ENCODE data around the gene IFIT2.
"Not testable (repeated sequence)": the region's sequence is repeated elsewhere in the genome, so short reads cannot be mapped to it uniquely, and the experiment has no call there.

Gene IFIT2

DNA sequence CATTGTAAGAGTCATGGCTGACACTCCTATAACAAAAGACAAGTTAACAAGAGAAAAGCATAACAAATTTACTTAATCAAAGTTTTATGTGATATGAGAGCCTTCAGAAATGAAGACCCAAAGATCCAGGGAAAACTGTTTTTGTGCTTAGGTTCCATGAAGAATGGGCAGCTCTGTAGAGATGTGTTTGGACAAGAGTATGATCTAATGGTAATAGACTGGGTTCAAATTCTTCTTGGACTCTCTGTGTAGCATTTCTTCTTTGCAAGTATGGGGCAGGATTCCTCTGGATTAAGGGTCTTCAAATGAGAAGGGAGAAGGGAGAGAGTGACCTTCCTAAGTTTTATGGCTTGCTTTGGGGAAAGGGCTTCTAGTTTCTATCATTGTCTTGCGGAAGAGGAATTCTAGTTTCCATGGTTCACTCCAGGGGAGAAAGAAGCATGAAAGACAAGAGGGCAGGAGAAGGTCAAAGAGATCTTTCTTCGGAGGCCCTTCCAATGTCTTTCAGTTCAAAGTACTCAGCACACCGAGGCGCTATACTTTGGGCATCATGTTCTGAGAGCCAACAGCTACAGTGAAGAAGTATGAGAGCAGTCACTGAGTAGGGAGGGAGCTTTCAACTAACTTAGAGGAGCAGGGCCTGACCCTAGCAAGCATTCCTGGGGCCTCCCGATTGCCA lies 41.4 kb downstream of the IFIT2 start:
- no peak for DNase-seq

DNA sequence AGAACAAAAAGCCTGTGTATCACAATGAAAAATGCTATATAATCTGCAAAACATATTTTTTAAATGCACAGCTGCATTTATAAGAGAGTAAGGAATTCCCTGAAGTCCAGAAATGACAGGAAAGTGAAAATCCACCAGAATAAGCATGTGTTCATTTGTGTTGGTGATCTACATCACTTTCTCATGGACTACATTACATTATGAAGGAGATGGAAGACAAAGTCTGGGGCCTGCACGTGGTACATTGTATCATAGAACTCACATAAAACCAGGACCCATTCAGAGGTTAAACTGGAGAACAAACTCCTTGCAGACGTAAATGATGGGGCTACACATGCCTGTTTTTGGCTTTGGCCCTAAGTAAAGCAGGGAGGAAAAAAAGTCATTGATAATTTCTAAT lies 42.3 kb downstream of the IFIT2 start:
- DNase-seq = no peak

DNA sequence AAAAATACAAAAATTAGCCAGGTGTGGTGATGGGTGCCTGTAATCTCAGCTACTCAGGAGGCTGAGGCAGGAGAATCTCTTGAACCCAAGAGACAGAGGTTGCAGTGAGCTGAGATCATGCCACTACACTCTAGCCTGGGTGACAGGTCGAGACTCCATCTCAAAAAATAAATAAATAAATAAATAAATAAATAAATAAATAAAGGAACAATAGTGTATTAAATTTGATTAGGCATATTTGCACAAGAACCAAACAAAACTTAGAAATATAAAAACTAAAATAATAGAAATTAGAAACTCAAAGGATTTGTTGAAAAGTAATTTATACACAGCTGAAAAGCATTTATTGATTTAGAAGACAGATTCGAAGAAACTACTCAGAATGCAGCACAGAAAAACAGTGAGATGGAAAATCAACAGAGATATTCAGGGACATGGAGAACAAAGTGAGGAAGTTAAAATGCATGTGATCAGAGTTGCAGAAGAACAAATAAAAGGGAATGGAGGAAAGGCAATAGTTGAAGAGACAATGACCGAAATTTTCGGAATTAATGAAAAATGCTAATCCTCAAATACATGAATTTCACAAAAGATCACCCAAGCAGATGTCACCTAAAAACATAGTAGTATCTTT lies 43.6 kb downstream of the IFIT2 start:
- DNase-seq = no peak

DNA sequence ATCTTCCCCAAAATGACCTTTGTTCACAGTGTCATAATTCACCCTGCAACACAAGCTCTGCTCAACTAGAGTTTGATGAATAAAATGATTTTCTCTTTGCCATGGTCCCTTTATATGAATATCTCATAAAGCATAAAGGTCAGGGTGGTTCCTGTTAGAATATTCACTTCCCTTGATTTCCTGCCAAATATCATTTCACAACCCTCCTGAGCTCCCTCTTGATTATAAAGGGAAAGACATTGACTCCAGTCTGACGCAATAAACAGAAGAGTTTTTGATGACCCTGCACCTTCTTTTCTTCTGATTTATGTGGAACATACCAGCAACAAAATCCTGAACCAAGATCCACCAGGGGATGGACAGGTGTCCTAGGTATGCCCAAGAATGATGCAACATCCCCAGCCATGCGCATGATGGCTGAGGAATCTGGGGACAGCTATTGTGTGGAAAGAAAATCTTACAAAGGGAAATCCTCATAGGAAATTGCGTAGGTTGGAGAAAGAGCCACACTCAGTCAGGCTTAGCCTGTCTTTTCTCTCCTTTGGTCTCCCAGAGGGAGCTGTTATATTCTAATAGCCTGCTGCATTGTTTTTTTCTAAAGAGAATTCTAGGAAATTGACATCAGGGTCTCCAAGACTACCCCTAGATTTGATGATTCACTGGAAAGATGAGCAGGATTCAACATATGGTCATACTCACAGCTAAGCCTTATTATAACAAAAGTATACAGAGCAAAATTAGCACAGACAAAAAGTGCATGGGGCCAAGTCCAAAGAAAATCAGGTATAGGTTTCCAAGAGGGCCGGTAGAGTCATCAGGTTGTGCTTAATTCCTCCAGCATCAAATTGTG lies 44.8 kb downstream of the IFIT2 start:
- DNase-seq = no peak

DNA sequence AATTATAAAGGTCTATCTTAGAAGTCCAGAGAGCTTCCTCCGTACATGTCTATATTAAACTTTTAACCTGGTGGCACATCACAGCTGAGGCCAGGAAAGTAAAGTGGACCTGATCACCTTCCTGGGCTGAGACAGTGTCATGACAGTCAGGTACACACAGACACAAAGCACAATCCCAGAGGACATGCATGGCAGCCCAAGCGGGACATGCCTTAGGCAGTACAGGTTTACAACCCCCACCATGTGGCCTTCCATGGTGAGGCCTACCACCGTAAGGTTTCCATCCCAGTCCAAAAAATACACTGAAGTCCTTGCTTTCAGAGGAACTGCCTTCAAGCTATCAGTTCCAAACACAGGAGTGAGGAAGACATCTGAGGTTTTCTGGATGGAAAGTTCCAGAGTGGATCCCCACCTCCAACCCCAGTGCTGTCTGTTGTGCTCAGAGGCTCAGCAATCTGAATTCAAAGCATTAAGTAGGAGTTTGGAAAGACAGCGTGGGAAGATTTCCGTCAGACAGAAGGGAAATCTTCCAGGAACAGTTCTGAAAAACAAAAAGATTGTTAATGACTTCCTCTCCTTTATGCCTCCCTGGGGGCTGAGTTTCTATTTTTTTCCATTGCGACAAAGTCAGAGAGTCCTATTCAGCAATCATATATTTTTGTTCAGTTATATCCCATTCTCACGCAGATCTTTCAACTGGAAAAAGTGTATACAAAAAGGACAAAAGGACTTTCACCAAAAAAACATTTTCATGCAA lies 46.0 kb downstream of the IFIT2 start:
- DNase-seq = no peak

DNA sequence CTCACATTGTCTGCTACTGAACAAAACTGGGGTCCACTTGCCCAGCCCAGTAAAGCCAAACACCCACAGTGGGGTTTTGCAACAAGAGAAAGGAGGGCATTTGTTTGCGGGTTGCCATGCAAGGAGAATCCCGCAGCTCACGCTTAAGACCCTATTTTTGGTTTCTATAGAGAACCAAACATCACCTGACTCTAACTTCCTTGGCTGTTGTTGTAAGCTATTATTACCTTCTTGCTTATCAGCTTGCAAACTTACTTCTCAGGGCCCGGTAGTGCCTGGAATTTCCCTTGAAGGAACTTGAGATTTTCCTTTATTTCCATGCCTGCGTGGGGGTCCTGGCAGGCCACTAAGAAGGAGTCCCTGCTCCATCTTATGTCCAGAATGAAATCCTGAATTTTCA lies 46.6 kb downstream of the IFIT2 start:
- DNase-seq = no peak

DNA sequence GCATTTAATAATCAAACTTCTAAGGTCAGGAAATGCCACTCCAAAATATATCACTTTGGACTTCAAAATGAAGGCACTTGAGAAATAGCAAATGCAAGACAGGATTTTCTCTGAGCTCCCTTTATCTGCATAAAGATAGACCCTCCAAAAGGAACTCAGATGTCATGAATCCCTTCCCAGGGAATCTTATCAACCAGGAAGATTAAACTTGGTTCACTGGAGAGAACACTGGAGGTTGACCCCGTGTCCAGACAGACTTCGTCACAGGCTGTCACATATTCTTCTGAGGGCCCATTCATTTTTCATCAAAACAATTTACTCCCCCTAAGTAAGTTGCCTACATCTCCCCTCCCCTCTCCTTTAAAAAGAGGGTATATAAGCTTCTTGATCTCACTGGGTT lies 47.1 kb downstream of the IFIT2 start:
- no peak for DNase-seq

DNA sequence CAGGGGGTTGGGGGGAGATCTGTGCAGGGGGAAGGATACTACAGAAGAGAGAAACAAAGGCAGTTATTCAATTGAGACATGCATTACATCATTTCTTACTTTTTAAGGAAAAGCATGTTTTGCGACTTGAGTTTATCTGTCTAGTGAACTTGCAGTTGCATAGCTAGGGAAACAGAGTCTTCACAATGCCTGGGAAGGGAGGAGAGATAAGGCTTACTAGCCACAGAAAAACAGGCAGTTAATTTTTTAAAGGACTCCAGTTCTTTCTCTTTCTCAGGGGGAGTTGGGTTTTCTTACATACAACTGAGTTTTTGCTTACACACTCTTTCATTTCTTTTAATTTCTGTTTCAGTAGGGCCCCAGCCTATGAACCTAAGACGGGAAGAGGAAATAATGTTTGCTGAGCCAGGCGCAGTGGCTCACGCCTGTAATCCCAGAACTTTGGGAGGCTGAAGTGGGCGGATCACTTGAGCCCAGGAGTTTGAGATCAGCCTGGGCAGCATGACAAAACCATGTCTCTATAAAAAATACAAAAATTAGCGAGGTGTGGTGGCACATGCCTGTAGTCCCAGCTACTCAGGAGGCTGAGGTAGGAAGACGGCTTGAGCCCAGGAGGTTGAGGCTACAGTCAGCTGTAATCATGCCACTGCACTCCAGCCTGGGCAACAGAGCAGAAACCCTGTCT lies 48.9 kb downstream of the IFIT2 start:
- not testable (repeated sequence) for DNase-seq

DNA sequence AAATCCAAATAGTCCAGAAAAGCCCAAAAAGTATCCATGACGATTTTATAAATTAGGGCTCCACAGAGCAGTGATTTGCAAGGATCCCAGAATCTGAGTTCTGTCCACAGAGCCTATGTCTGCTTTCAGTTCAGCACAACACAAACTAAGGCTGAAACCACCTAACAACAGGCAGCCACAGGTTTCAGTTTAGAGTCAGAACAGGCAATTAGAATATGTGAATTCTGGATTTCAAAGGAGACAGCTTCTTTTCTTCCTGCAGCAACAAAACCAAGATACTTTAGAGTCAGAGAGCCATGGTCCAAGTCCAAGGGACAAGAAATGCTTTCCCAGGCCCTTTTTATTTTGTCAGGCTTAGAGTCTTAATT lies 49.5 kb downstream of the IFIT2 start:
- peak in 1 of 5 donors; percentile 34 for DNase-seq

DNA sequence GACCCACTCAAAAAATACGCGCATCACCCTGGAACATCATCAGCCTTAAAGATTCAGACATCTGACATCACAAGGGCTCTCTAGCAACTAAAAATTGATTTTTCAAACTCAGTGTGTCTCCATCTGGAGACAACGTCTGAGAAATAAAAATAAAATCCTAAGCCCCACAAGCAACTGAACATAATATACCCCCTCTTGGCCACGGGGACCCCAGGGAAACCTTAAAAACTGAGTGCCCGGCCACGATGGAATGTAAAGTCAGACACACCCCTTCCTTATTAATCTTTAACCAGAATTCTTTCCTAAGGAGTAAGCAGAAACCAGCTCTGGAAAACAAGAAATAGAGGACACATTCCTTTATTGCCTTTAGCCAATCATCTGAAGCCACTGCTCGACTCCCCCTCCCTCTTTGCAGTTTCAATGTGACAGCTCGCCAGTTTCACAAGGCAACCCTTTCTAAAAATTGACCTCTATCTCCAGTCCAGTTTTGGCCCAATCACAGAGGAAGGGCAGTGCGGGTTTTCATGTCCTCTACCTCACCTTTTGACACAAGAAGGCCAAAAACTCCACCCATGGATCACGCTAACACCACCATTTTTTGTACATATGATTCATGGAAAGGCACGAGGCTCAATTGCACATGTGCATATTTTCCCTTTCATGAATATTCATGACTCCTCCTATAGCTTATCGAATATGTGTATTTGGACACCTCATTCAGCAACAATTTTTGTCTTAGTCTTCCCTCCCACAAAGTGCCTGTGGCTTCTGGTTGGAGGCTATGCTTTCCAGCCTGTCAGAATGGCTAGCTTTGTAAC lies 50.1 kb downstream of the IFIT2 start:
- no peak for DNase-seq

DNA sequence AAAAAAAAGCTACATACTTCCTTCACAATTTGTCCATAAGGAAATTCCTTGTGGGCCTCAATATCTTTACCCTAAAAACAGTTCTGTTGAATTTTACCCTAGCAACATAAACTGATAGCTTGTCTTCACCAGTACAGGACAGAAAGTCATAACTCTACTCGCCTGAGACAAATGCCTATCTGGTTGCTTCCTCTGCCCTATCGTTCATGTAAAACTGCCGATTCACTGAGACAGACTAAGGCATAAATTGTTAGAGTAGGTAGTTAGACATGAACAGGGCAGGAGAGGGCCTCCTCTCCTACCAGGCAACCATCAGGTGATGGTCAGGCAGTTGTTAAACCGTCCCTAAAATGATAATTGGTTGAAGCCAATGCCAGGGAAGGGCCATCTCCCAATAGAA lies 51.0 kb downstream of the IFIT2 start:
- DNase-seq = no peak

DNA sequence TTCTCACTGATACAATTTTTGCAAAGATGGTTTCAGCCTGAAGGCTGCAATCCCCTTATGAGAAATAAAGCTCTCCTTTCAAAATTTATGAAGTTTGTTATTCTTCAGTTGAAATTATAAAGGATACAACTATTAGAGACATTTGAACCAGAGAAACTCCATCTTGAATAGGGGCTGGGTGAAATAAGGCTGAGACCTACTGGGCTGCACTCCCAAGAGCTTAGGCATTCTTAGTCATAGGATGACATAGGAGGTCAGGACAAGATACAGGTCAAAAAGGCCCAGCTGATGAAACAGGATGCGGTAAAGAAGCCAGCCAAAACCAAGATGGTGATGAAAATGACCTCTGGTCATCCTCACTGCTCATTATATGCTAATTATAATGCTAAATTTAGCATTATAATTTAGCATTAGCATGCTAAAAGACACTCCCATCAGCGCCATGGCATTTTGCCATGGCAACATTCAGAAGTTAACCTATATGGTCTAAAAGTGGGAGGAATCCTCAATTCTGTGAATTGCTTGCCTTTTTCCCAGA lies 53.6 kb downstream of the IFIT2 start:
- DNase-seq = no peak

DNA sequence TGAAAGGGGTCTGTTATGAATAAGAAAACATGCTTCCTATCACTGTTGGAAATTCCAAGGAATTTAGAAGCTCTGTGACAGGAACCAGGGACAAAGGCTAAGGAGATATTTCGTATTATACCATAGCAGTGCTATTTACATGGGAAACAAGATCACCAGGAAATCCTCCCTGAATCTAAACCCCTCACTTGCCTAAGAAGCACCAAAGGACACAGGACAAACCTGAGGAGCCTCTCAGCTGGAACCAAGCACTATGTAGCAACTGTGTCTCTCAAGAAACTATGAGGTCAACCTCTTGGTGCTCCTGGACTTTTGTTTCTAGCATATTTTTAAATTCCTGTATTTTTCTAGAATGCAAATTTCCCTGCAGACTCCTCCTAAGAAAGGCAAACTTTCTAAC lies 55.2 kb downstream of the IFIT2 start:
- no peak for DNase-seq

DNA sequence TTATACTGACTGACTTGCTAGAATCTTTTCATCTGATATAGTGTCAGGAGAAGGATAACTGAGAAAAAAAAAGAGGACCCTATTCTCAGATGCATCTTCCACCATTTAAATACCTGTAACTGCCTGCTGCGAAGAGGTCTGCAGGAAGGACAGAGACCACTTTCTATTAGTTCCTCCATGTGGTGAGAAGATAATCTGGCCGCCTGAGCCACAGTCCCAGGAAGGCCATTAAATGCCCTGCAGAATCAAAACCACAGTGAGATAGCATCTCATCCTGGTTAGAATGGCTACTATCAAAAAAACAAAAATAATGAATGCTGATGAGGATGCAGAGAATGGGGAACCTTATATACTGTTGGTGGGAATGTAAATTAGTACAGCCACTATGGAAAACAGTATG lies 56.1 kb downstream of the IFIT2 start:
- DNase-seq = no peak
